ENCODE measurements around the gene CYB5B. TPM values are rescaled to one million over a fixed set of nuclear protein-coding genes. Genes with fewer than 3 reads are reported as not detected.

The CYB5B gene
- total RNA-seq, 3 donors from 2014 or later (not counting 1 experiment from before 2014, with no cell fraction given) = 73.1 to 106 (median 88.4) TPM

DNA sequence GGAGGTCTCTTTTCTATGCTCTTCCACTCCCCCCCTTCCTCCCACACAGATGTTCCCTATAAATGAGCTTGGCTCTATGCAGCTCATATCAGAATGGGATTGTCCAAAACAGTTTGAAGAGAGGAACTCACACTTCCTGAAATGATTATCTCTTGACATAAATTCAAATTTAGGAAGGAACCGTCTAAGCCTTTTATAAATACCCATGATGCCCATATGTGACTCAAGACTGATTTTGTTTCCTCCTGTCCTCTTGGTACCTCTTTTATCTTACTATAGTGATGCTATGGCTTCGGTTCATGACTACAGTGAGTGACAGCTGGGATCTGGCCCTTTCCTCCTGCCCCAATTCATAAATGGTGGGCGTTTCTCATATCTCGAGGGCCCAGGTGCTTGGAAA, 22.0 kb upstream of the CYB5B start:
- intact Hi-C loops (cut with micrococcal nuclease) = no loop called here
- Histone ChIP-seq H3K27ac (ENCODE audit: low read length) (no peak overlapping the region), H3K27me3 (ENCODE audit: control insufficient read depth, insufficient read depth, low read length) (no peaks in the 10 kb centered on the region), H3K9me3 (ENCODE audit: control insufficient read depth, insufficient read depth, low read length) (no peaks in the 10 kb centered on the region), H3K36me3 (ENCODE audit: control insufficient read depth, insufficient read depth, low read length) (no peaks in the 10 kb centered on the region), H3K4me1 (ENCODE audit: control insufficient read depth, insufficient read depth, low read length) (no peaks in the 10 kb centered on the region), H3K4me3 (ENCODE audit: low read length) (no peak overlapping the region)
- DNase-seq (no peak), ATAC-seq (no peak)
- no peaks in the 10 kb centered on the region for H3K9me3 Mint-ChIP-seq
- H3K27me3 Mint-ChIP-seq (ENCODE audit: low read depth in 2 of 2) = peaks cover 0 to 2% of the 10 kb centered on the region in 2 donors
- no peak overlapping the region for H3K27ac Mint-ChIP-seq
- no peaks in the 10 kb centered on the region for H3K36me3 Mint-ChIP-seq
- 38% methylated on average over 2 of the region's 4 CpGs for whole genome bisulfite sequencing (ENCODE audit: insufficient coverage)
- H3K4me3 Mint-ChIP-seq = no peak overlapping the region
- TF ChIP-seq, protein P1, sequence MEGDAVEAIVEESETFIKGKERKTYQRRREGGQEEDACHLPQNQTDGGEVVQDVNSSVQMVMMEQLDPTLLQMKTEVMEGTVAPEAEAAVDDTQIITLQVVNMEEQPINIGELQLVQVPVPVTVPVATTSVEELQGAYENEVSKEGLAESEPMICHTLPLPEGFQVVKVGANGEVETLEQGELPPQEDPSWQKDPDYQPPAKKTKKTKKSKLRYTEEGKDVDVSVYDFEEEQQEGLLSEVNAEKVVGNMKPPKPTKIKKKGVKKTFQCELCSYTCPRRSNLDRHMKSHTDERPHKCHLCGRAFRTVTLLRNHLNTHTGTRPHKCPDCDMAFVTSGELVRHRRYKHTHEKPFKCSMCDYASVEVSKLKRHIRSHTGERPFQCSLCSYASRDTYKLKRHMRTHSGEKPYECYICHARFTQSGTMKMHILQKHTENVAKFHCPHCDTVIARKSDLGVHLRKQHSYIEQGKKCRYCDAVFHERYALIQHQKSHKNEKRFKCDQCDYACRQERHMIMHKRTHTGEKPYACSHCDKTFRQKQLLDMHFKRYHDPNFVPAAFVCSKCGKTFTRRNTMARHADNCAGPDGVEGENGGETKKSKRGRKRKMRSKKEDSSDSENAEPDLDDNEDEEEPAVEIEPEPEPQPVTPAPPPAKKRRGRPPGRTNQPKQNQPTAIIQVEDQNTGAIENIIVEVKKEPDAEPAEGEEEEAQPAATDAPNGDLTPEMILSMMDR (IDR thresholded peaks at IDR 0.05) = no peak
- H3K4me1 Mint-ChIP-seq = no peaks in the 10 kb centered on the region

DNA sequence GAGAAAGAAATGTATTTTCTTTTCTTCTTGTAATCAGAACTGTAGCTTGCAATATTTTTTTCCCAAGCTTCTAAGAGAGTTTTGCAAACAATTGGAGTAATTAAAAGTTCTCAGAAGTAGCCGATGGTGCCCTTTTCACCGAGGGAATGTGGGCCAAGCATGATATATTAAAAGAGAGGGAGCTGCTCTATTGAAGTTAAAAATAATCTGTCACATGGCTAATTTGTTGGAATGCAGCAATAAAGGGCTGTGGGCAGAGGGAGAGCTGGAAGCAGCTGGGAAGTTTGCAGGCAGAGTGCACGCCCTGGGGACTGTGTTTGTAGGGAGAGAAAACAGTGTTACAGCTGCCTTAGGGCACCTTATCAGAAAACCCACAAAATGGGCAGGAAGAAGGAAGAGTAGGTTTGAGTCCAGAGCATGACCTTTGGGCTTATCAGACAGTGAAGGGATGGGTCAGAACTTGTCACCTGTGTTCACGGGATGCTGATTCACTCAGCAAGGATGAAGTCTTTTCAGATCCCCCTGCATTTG, 20.1 kb upstream of the CYB5B start:
- no peaks in the 10 kb centered on the region for H3K9me3 Mint-ChIP-seq
- ATAC-seq = no peak
- peaks cover 0 to 2% of the 10 kb centered on the region in 2 donors for H3K27me3 Mint-ChIP-seq (ENCODE audit: low read depth in 2 of 2)
- no peaks in the 10 kb centered on the region for H3K36me3 Mint-ChIP-seq
- Histone ChIP-seq H3K4me3 (ENCODE audit: low read length) (no peak overlapping the region), H3K9me3 (ENCODE audit: control insufficient read depth, insufficient read depth, low read length) (no peaks in the 10 kb centered on the region), H3K4me1 (ENCODE audit: control insufficient read depth, insufficient read depth, low read length) (no peaks in the 10 kb centered on the region), H3K36me3 (ENCODE audit: control insufficient read depth, insufficient read depth, low read length) (no peaks in the 10 kb centered on the region), H3K27ac (ENCODE audit: low read length) (no peak overlapping the region), H3K27me3 (ENCODE audit: control insufficient read depth, insufficient read depth, low read length) (no peaks in the 10 kb centered on the region)
- TF ChIP-seq, protein P1 (IDR thresholded peaks at IDR 0.05) = no peak
- no peak overlapping the region for H3K27ac Mint-ChIP-seq
- no peak overlapping the region for H3K4me3 Mint-ChIP-seq
- 85% methylated on average over 4 of the region's 4 CpGs for WGBS (ENCODE audit: insufficient coverage)
- no peak for DNase-seq
- H3K4me1 Mint-ChIP-seq = no peaks in the 10 kb centered on the region
- intact Hi-C loops (cut with micrococcal nuclease) = no loop called here

DNA sequence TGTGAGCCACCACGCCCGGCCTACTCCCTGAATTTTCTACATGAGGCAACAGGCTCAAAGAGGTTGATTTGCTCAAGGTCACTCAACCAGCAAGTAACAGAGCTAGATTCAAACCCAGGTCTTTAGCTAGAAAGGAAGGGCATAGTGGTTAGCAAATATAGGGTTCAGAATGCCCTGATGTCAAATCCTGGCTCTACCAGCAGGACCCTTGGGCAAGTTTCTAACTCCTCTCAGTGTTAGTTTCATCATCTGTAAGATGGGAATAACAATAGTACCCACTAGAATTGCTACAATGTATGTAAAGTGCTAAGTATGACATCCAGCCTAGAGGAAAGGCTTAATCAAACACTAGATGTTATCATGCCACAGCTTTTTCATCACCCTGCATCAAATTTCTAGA, 19.1 kb upstream of the CYB5B start:
- no peaks in the 10 kb centered on the region for H3K4me1 ChIP-seq (ENCODE audit: control insufficient read depth, insufficient read depth, low read length)
- Mint-ChIP-seq H3K36me3 (no peaks in the 10 kb centered on the region), H3K9me3 (no peaks in the 10 kb centered on the region), H3K4me1 (peaks cover 0 to under 1% of the 10 kb centered on the region in 2 donors), H3K27ac (no peak overlapping the region), H3K27me3 (ENCODE audit: low read depth in 2 of 2) (peaks cover 0 to 2% of the 10 kb centered on the region in 2 donors), H3K4me3 (no peak overlapping the region)
- 98% methylated on average over 2 of the region's 2 CpGs for WGBS (ENCODE audit: insufficient coverage)
- H3K27me3 ChIP-seq (ENCODE audit: control insufficient read depth, insufficient read depth, low read length) = no peaks in the 10 kb centered on the region
- H3K27ac ChIP-seq (ENCODE audit: low read length) = no peak overlapping the region
- H3K9me3 ChIP-seq (ENCODE audit: control insufficient read depth, insufficient read depth, low read length) = no peaks in the 10 kb centered on the region
- no peaks in the 10 kb centered on the region for H3K36me3 ChIP-seq (ENCODE audit: control insufficient read depth, insufficient read depth, low read length)
- no peak overlapping the region for H3K4me3 ChIP-seq (ENCODE audit: low read length)
- ATAC-seq = no peak
- DNase-seq = no peak
- intact Hi-C loops (cut with micrococcal nuclease) = no loop called here
- TF ChIP-seq, protein P1 (IDR thresholded peaks at IDR 0.05) = no peak

GRCh38 chr16:69405757-69406156, 18.7 kb upstream of the CYB5B start:
- TF ChIP-seq, protein P1 (IDR thresholded peaks at IDR 0.05) = no peak
- H3K4me3 ChIP-seq (ENCODE audit: low read length) = no peak overlapping the region
- WGBS (ENCODE audit: insufficient coverage) = 96% methylated on average over 4 of the region's 5 CpGs
- Mint-ChIP-seq H3K4me1 (peaks cover 4% of the 10 kb centered on the region in 2 donors), H3K36me3 (no peaks in the 10 kb centered on the region), H3K27me3 (ENCODE audit: low read depth in 2 of 2) (peaks cover 0 to 2% of the 10 kb centered on the region in 2 donors), H3K4me3 (no peak overlapping the region), H3K9me3 (no peaks in the 10 kb centered on the region), H3K27ac (no peak overlapping the region)
- ATAC-seq (no peak), DNase-seq (no peak)
- no peaks in the 10 kb centered on the region for H3K4me1 ChIP-seq (ENCODE audit: control insufficient read depth, insufficient read depth, low read length)
- no peaks in the 10 kb centered on the region for H3K9me3 ChIP-seq (ENCODE audit: control insufficient read depth, insufficient read depth, low read length)
- H3K27ac ChIP-seq (ENCODE audit: low read length) = no peak overlapping the region
- H3K36me3 ChIP-seq (ENCODE audit: control insufficient read depth, insufficient read depth, low read length) = no peaks in the 10 kb centered on the region
- intact Hi-C loops (cut with micrococcal nuclease) = no loop called here
- no peaks in the 10 kb centered on the region for H3K27me3 ChIP-seq (ENCODE audit: control insufficient read depth, insufficient read depth, low read length)
